HG02840 (cell line): ENCODE results near the gene RAB4A.

Experiments
- ATAC-seq: cut with Tn5 transposase; IDR thresholded peaks from one replicate; pipeline ENCODE4 v1.9.1; 2021; ENCODE audit warnings: mild to moderate bottlenecking, moderate library complexity, moderate number of reproducible peaks; ENCODE audit not compliant: unreplicated experiment, low FRiP score

Gene RAB4A

DNA sequence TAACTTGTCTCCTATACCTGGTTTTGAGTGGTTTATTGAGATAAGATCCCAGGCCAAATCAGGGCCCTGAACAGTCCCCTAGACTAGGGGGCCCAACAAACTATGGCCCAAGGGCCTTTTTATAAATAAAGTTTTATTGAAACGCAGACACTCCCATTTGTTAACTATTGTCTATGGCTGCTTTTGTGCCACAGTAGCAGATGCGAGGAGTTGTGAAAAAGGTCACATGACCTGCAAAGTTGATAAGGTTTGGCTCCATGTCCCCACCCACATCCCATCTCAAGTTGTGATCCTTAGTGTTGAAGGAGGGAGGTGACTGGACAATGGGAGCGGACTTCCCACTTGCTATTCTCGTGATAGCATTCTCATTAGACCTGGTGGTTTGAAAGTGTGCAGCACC is 29.5 kb upstream of the RAB4A start:
- ATAC-seq = no peak

DNA sequence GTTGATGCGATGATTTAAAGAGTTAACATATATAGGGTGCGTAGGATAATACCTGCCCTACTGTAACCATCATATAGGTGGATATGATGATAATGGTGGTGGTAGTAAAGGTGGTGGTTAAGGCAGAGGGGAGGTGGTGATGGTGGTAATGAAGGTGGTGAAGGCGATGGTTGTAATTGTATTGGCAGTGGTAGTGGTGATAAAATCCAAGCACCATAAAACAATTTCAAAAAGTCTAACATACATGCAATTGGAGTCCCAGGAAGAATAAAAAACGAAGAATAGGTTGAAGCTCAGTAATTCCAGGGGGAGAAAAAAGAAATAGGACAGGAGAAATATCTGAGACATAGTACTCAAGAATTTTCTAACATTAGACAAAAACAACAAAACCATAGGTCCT is 27.3 kb upstream of the RAB4A start:
- ATAC-seq = no peak

DNA sequence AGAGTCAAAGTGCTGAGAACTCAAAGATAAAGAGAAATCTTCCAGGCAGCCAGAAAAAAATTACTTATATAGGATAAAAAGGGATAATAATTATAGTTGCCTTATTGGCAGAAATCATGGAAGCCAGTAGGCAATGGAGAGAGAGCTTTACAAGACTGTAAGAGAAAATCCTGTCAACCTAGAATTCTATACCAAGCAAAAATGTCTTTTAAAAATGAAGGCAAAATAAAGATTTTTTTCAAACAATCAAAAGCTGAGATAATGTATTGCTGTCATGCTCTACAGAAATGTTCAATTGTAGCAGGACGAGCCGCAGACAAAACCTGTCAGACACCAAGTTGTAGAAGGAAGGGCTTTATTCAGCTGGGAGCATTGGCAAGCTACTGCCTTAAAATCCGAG is 26.8 kb upstream of the RAB4A start:
- no peak for ATAC-seq

DNA sequence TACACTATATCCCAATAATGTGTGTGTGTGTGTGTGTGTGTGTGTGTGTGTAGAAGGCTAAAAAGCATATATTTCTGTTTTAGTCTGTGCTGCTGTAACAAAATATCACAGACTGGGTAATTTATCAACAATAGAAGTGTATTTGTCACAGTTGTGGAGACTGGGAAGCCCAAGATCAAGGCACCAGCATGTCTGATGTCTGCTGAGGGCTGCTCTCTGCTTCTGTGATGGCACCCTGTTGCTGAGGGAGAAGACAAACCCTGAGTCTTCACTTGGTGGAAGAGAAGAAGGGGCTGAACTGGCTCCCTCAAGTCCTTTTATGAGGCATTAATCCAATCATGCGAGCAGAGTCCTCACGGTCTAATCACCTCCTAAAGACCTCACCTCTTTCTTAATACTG is 23.0 kb upstream of the RAB4A start:
- ATAC-seq = no peak

DNA sequence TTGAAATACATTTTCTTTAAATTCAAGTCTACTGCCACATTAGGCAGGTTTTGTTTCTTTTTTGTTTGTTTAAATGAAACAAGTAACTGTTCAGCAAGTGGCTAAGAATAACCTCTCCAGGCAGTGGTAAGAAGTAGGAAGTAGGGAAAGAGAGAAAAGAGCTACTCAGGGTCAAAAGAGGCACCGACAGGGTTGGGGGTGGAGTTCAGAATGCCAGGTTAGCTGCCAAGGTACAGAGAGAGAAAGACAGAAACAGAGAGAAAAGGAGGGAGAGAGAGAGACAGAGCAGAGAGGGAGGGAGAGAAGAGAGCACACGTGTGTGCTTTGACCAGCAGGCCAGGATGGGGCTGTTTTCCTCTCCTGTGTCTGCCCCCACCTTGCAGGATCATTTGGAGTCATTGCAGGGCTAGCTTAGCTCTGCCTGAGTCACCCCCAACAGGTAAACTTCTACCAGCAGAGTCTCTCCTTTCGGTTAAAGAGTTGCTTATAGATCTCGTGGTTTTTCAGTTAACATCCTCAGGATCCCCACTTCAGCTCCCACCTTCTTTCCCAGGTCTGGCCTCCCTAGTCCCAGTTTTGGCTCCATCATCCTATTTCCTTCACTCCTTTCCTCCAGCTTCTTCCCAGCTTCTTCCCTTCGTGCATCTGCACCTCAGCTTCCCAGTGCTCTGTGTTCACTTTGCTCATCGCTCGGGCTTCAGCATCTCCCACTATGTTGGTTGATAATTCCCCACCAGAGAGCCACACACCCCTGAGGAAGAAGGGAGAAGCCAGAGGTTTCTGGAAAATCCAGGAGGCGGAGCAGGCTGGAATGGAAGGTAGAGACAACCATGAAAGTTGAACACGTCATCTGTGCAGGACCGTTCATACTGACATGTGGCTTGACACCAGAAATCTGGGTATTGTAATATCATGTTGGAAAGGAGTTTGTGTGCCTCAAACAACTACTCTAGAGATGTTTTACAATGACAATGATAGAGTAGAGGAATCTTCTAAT is 21.8 kb upstream of the RAB4A start:
- no peak for ATAC-seq

DNA sequence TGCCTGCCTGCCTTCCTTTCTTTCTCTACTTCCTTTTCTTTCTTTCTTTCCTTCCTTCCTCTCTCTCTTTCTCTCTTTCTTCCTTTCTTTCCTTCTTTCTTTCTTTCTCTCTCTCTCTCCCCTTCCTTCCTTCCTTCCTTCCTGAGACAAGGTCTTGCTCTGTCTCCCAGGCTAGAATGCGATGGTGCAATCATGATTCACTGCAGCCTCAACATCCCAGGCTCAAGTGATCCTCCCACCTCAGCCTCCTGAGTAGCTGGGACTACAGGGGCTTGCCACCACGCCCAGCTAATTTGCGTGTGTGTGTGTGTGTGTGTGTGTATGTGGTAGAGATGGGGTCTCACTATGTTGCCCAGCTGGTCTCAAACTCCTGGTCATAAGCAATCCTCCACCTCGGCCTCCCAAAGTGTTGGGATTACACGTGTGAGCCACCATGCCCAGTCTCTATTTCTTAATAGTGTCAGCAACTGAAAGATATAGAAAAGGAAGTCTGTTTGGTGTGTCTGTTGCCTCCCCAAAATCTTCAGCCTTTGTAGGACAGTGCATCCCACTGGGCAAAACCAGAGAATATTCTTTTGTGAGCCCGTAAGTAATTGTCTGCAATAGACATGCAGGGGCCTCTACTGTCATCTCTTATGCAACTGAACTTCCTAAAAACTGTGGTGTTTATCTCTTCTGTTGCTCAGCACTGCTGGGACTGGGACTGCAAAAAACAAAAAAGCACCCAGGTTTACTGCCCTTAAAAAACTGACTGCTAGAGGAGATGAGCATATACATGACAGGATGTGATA is 20.9 kb upstream of the RAB4A start:
- no peak for ATAC-seq

DNA sequence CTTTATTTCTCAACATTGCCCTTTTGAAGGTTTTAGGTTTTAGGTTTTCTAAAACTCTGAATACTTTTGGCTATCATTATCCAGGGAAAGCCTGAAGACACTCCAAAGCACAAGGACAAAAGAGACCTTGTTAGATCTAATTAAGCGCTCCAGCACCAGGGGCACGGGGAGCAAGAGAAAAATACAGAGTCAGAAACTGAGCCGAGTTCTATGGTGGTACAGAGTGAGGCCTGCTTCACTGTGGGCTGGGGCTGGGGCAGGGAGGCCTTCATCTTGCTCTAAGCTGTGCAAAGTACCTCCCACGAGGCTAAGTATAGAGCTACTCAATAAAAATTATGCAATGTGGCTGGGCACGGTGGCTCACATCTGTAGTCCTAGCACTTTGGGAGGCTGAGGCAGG is 19.7 kb upstream of the RAB4A start:
- no peak for ATAC-seq

DNA sequence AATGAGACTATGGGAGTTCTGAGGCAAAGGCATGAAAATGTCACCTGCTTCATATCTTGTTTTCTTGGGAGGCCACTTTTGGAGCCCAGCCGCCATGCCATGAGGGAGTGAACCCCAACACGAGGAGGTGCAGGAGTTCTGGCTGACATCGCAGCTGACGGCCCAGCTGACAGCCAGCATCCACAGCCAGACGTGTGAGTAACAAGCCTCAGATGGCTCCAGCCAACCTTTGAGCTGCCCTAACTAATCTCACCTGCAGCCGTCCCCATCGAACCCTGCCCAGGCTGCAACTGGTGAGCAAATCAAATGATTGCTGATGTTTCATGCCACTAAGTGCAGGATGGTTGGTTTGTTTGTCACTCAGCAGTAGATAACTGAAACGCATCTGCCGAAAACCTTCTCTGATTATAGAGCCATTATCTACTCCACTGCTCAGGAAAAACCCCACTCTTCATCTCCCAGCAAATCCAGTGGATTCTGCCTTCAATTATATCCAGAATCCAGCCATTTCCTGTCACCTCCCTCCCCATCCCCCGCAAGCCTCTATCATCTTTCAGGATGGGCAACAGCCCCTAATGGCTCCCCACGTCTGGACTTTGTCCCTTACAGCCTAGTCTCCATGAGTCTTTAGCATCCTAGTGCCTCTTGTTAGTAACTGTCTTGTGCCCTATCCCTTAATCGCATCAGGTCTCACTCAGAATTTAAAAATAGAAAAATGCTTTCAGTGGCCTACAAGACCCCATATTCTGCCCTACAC is 18.5 kb upstream of the RAB4A start:
- ATAC-seq = no peak

DNA sequence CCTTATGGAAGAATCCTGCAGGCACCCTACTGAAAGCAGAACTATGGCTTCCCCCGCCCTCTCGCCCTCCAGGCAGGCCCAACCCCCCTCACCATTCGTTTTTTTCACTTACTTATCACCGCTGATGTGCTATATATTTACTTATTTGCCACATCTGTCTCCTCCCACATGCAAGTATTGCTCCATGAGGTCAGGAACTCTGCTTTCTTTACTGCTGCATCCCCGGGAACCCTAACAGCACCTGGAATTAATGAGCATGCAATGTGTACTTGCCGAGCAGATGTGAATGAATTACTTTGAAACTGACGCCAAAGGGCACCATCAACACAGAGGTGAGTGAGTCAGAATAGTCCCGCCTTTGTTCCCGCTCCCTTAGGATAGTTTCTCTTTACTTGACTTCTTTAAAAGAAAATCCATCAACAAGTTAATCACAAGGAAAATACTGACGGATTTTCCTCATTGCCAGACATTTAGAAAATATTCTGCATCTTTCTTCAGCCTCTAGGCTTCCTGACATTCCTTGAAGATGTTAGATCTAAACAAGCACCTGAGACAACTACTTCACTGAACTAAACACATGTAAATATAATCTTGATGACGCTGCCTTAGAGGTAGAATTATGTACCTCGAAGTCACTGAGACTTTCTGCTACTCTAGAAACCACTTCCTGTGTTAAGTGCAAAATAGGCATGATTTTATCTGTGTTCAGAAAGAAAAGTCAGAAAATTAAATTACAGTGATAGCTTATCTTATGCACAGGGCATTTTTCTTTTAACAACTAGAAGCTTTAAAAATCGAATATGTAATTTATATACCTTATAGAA is 17.5 kb upstream of the RAB4A start:
- no peak for ATAC-seq

DNA sequence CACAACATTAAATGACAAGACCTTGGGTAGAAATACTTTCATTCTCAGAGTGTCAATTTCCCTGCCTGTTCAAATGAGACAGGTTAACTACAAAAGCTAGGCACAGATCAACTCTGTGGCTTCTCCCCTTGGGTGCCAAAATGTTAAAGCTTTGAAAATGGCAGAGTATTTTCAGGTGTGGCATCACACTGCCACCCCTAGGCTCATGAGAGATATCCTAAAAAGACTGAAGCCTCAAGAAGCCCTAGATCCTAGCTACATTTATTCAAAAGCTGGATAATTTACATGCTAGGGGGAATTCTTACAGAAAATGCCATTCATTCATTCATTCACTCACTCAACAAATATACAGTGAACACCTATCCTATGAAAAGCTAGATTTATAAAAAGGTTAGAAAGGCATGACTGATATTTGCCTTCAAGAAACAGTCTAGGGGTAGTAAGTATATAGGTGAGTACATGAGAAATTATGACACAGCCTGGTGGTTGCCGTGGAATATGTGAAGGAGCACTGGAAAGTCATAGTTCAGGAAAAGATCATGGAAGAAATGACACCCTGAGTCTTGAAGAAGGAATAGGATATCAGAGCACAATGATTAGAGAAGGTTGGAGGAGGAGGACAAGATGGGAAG is 15.9 kb upstream of the RAB4A start:
- no peak for ATAC-seq

DNA sequence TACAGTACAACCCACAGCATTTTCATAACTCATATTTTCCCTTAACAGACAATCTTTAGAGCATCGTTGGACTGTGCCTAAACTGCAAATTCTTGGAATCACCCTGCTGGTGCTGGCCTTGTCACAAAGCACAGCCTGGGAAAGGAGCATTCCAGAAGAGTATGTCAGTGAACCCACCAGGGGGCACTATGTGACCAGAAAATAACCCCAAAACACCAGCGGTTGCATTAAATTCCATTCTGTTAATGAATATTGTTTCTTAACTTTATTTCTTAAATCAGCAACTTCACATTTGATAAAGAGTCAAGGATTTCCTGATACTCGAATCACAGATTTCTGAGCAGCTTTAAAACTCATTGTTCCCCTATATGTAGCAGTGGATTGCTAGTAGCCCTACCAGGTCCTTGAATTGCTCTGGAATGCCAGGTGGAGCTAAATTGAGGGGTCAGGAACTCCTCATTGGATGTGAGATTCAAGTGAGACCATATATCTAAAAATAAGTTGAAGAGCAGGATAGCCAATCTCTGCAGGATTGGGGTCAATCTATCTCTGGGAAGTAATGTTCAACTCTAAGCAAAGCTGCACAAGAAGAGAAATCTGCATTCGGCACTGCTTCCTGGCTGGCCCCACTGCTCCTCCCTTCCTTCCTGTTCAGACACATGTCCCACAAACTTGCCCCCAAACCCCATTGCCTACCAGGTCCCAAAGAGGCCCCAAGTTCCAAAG is 12.7 kb upstream of the RAB4A start:
- no peak for ATAC-seq

DNA sequence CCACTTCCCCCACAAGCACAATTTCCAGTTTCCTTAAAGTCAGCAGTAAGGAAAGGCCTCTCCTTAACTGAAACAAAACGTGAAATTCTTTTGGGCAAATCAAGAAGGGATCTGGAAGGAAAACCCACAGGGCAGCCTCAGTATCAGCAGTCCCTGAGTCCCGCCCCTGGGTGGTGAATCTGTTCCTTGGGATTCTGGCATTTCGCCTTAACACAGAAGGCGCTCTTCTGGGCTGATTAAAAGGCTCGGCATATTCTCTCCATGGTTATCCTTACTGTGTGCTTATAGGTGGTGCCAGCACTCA is 12.2 kb upstream of the RAB4A start:
- no peak for ATAC-seq

DNA sequence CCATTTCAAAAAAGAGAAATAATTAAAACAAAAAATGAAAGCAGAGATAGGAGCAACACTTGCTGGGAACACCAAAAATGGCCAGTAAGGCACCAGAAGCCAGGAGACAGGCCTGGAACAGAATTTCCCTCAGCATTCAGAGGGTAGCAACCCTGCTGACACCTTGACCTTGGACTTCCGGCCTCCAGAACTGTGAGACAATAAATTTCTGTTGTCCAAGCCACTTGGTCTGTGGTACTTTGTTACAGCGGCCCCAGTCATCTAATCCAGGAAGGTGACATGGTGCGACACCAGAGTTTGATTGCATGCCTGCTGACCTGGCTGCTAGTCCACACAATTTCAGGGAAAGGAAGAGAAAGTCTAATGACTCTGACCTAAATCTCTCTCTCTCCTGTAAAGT is 10.6 kb upstream of the RAB4A start:
- ATAC-seq = no peak

DNA sequence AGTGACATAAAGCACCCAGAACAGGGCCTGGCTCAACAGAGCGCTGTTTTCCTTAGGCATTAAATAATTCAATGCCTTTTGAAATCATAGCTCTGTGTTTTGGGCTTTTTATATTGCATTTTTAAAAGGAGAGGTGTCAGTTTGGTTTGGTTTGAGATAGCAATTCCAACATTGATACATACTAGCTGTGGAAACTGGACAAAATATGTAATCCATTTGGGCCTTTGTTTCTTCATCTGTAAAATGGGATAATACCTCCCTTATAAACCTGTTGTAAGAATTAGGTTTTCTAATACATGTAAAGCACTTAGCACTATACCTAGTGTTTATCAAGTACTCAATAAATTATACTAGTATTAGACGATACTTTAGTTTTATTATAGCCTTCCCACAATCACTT is 8.7 kb upstream of the RAB4A start:
- no peak for ATAC-seq

DNA sequence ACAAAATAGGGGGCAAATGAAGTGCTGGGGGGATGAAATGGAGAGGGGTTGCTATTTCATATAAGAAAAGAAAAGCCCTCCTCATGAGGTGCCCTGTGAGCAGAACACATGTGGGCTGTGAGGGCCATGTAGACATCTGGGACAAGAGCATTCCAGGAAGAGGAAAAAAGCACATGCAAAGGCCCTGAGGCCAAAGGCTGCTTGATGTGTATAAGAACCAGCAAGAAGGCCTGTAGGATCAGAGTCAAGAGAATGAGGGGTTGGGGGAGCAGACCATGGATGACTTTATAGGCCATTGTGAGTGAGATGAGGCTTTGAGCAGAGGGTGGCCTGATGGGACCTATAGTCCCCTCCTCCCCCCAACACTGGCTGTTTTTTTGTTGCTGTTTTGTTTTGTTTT is 7.7 kb upstream of the RAB4A start:
- ATAC-seq = no peak

DNA sequence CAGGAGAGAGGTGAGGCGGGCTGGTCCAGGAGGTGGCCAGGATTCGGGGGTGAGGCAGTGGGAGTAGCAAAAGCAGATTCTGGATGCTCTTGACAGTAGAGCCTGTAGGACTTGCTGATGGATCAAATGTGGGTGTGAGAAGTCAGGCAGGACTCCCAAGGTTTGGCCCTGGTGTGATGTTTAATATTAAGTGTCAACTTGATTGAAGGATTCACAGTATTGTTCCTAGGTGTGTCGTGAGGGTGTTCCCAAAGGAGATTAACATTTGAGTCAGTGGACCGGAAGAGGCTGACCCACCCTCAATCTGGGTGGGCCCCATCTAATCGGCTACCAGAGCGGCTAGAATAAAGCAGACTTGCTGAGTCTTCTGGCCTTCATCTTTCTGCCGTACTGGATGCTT is 6.8 kb upstream of the RAB4A start:
- ATAC-seq = no peak

DNA sequence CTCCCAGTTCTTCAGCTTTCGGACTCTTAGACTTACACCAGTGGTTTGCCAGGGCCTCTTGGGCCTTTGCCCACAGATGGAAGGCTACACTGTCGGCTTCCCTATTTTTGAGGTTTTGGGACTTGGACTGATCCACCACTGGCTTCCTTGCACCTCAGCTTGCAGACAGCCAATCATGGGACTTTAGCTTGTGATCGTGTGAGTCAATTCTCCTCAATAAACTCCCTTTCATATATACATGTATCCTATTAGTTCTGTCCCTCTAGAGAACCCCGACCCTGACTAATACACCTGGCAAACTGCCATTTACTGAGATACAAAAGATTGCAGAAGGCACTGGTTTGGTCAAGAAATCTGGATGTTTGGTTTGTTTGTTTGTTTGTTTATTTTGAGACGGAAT is 6.4 kb upstream of the RAB4A start:
- no peak for ATAC-seq

DNA sequence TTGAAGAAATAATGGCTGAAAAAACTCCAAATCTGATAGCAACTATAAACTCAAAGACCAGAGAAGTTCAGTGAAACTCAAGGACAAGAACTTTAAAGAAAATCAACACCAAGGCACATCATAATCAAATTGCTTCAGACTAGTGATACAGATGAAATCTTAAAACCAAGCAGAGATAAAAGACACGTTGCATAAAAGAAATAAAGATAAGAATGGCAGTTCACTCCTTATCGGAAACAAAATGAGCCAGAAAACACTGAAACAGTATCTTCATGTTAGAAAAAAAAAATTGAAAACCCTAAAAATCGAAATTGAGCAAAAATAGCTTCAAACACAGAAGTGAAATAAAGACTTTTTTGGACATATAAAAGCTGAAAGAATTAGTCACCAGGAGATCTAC is 4.6 kb upstream of the RAB4A start:
- ATAC-seq = no peak

DNA sequence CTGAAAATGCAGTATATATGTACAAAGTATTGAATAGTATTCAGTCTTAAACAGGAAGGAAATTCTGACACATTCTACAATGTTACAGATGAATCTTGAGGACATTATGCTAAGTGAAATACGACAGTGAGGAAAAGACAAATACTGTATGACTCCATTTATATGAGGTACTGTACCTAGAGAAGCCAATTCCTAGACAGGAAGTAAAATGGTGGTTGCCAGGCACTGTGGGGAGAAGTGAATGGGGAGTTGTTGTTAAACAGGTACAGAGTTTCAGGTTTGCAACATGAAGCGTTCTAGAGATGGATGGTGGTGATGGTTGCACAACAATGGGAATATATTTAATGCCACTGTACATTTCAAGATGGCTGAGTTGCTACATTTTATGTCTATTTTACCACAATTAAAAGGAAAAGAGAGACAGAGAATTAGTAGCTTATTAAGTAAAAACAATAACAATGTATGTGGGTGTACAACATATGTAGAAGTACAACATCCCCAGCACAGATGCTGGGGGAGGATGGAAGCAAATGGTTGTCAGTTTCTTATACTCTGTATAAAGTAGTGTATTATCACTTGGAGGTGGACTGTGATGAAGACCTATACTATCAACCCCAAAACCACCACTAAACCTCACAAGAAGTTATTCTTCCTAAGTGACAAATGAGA is 3.9 kb upstream of the RAB4A start:
- no peak for ATAC-seq
